Liver (tissue), 9 donors: ENCODE results near the gene IL1RAPL1. TPM values are rescaled to one million over a fixed set of nuclear protein-coding genes. Genes with fewer than 3 reads are reported as not detected.

ENCODE experiments used
- DNase-seq: peaks from one replicate; pipeline ENCODE4 v3.0.0-alpha.2; 2017; ENCODE audit warnings: low spot score
- H3K27ac ChIP-seq, 2 donors: one replicate each; pipeline ENCODE4 v1.7.0; 2013; ENCODE audit warnings: inconsistent platforms in 2 of 2, low read length in 2 of 2, control low read depth in 1 of 2, low read depth in 1 of 2, mild to moderate bottlenecking in 1 of 2
- H3K27me3 ChIP-seq, 4 donors: one replicate each; pipeline versions ENCODE4 v1.6.1 to v1.7.0; 2013; ENCODE audit warnings: low read length in 3 of 4, inconsistent platforms in 1 of 4, mild to moderate bottlenecking in 1 of 4, moderate library complexity in 1 of 4; ENCODE audit not compliant: control insufficient read depth in 4 of 4, insufficient read depth in 4 of 4
- H3K36me3 ChIP-seq, 4 donors: one replicate each; pipeline versions ENCODE4 v1.6.1 to v1.7.0; 2013; ENCODE audit warnings: low read length in 3 of 4, mild to moderate bottlenecking in 3 of 4, low read depth in 1 of 4, moderate library complexity in 1 of 4; ENCODE audit not compliant: control insufficient read depth in 4 of 4, insufficient read depth in 3 of 4
- H3K4me1 ChIP-seq, 4 donors: one replicate each; pipeline versions ENCODE4 v1.6.1 to v1.7.0; 2013; ENCODE audit warnings: low read length in 3 of 4, mild to moderate bottlenecking in 3 of 4, moderate library complexity in 1 of 4; ENCODE audit not compliant: control insufficient read depth in 4 of 4, insufficient read depth in 4 of 4
- H3K4me3 ChIP-seq, 3 donors: one replicate each; pipeline versions ENCODE4 v1.6.1 to v1.7.0; 2013; ENCODE audit warnings: low read length in 3 of 3, control low read depth in 1 of 3, low read depth in 1 of 3, mild to moderate bottlenecking in 1 of 3
- H3K9ac ChIP-seq, 2 donors: one replicate each; pipeline ENCODE4 v1.7.0; 2013; ENCODE audit warnings: low read length in 2 of 2, mild to moderate bottlenecking in 2 of 2, moderate library complexity in 2 of 2, control low read depth in 1 of 2, low read depth in 1 of 2
- H3K9me3 ChIP-seq, 4 donors: one replicate each; pipeline versions ENCODE4 v1.6.1 to v1.7.0; 2013; ENCODE audit warnings: low read length in 3 of 4; ENCODE audit not compliant: control insufficient read depth in 4 of 4
- EGR1 ChIP-seq, 2 donors: IDR thresholded peaks; 2 replicates each; pipeline ENCODE4 v1.6.1; 2016 to 2018; ENCODE audit warnings: antibody characterized with exemption in 2 of 2, low read depth in 2 of 2
- FOXA1 ChIP-seq: IDR thresholded peaks from 2 replicates; pipeline ENCODE4 v1.6.1; 2016; ENCODE audit warnings: antibody characterized with exemption
- FOXA2 ChIP-seq: IDR thresholded peaks from 2 replicates; pipeline ENCODE4 v1.6.1; 2016; ENCODE audit warnings: antibody characterized with exemption
- GABPA ChIP-seq, 2 donors: IDR thresholded peaks in 1 of 2; conservative IDR thresholded peaks in 1 of 2; 2 replicates each; pipeline ENCODE4 v1.6.1; 2016; ENCODE audit warnings: antibody characterized with exemption in 2 of 2, mild to moderate bottlenecking in 1 of 2, moderate library complexity in 1 of 2
- HNF4A ChIP-seq, 2 donors: conservative IDR thresholded peaks; 2 replicates each; pipeline ENCODE4 v1.6.1; 2016; ENCODE audit warnings: antibody characterized with exemption in 2 of 2, mild to moderate bottlenecking in 2 of 2
- HNF4G ChIP-seq: IDR thresholded peaks from 2 replicates; pipeline ENCODE4 v1.6.1; 2016; ENCODE audit warnings: antibody characterized with exemption
- JUND ChIP-seq, 2 donors: IDR thresholded peaks; 2 replicates each; pipeline ENCODE4 v1.6.1; 2016; ENCODE audit warnings: antibody characterized with exemption in 2 of 2
- NR2F2 ChIP-seq: IDR thresholded peaks from 2 replicates; pipeline ENCODE4 v1.6.1; 2016; ENCODE audit warnings: antibody characterized with exemption
- RAD21 ChIP-seq, 2 donors: IDR thresholded peaks; 2 replicates each; pipeline ENCODE4 v1.6.1; 2016; ENCODE audit warnings: antibody characterized with exemption in 2 of 2, mild to moderate bottlenecking in 2 of 2
- RXRA ChIP-seq, 2 donors: IDR thresholded peaks; 2 replicates each; pipeline ENCODE4 v1.6.1; 2017 to 2018; ENCODE audit warnings: antibody characterized with exemption in 2 of 2, mild to moderate bottlenecking in 1 of 2
- SP1 ChIP-seq: IDR thresholded peaks from 2 replicates; pipeline ENCODE4 v1.6.1; 2018; ENCODE audit warnings: antibody characterized with exemption, mild to moderate bottlenecking
- TAF1 ChIP-seq: conservative IDR thresholded peaks from 2 replicates; pipeline ENCODE4 v1.6.1; 2016; ENCODE audit warnings: antibody characterized with exemption, mild to moderate bottlenecking
- YY1 ChIP-seq: IDR thresholded peaks from 2 replicates; pipeline ENCODE4 v1.6.1; 2016; ENCODE audit warnings: antibody characterized with exemption, mild to moderate bottlenecking
- WGBS: extraction: QIAGEN DNeasy Blood & Tissue Kit; methylation state at CpG from one replicate; pipeline ENCODE4 v1.1.7; 2013; 5-methylcytosine and 5-hydroxymethylcytosine counted together
- polyA plus RNA-seq, 2 donors: library from polyadenylated mRNA; stranded (reverse) in 1 of 2; unstranded in 1 of 2; fragments of 200-250 nt in 1 of 2; fragments of >200 nt in 1 of 2; fragmentation: Nextera tagmentation in 1 of 2; extraction: Ambion mirVana in 1 of 2; gene quantifications; one replicate each; pipeline versions ENCODE4 v1.2.1 to v1.2.3, GENCODE V29; 2013 to 2015
- total RNA-seq, 2 donors: library from RNA; depleted of rRNA; stranded (reverse); fragments of >200 nt; gene quantifications; one replicate each; pipeline ENCODE4 v1.2.3, GENCODE V29; 2014
- TF ChIP-seq, protein P1 (sequence below): IDR thresholded peaks from 2 replicates; pipeline ENCODE4 v1.6.1; 2016; ENCODE audit warnings: antibody characterized with exemption
- TF ChIP-seq, protein P2 (sequence below): IDR thresholded peaks from 2 replicates; pipeline ENCODE4 v1.6.1; 2016; ENCODE audit warnings: antibody characterized with exemption, mild to moderate bottlenecking
- TF ChIP-seq, protein P3 (sequence below): IDR thresholded peaks from 2 replicates; pipeline ENCODE4 v1.6.1; 2016; ENCODE audit warnings: antibody characterized with exemption
- TF ChIP-seq, protein P4 (sequence below): fragments of 150-350 bp; IDR thresholded peaks from 2 replicates; pipeline ENCODE4 v1.5.1; 2017; ENCODE audit warnings: improper control_type of control experiment, low read depth, low read length; ENCODE audit not compliant: missing input control
- donor health status: healthy.
- donor health status: healthy.
- donor health status: healthy.
- donor health status: healthy.
- donor health status: healthy.

The IL1RAPL1 gene
- total and polyA plus RNA-seq, 4 donors: 0.08 to 0.33 TPM; not detected in 2

DNA sequence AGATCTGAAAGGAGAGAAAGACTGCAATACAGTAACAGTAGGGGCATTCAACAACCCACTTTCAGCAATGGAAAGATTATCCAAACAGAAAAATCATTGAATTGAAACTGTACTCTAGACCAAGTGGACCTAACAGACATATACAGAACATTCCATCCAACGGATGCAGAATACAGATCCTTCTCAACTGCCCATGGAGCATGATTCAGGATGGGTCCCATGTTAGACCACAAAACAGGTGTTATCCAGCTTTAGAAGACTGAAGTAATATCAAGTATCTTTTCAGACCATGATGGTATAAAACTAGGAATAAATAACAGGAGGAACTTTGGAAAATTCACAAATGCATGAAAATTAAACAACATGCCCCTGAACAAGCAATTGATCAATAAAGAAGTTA, 1060.9 kb downstream of the IL1RAPL1 start:
- Histone ChIP-seq H3K4me3 (no peak overlapping the region), H3K4me1 (no peaks in the 10 kb centered on the region), H3K9me3 (peaks cover 0 to 6% (median 0%) of the 10 kb centered on the region in 4 donors), H3K27me3 (no peaks in the 10 kb centered on the region), H3K27ac (no peak overlapping the region), H3K36me3 (no peaks in the 10 kb centered on the region), H3K9ac (no peak overlapping the region)
- DNase-seq: no peak
- WGBS: 98% methylated on average over 1 of the region's 1 CpG
- TF ChIP-seq, protein P1, sequence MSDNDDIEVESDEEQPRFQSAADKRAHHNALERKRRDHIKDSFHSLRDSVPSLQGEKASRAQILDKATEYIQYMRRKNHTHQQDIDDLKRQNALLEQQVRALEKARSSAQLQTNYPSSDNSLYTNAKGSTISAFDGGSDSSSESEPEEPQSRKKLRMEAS: no peak
- TF ChIP-seq YY1 (no peak), SP1 (no peak), HNF4A (conservative IDR thresholded peaks at IDR 0.05) (no peak), EGR1 (IDR thresholded peaks at IDR 0.05; ENCODE audit: low read depth in 2 of 2) (no peak), NR2F2 (no peak), RAD21 (IDR thresholded peaks at IDR 0.05) (no peak), HNF4G (no peak), FOXA1 (no peak), RXRA (IDR thresholded peaks at IDR 0.05) (no peak), FOXA2 (no peak), TAF1 (no peak), GABPA (IDR thresholded peaks at IDR 0.05 in 1 of 2, conservative IDR thresholded peaks at IDR 0.05 in 1 of 2) (no peak)
- TF ChIP-seq, protein P2, sequence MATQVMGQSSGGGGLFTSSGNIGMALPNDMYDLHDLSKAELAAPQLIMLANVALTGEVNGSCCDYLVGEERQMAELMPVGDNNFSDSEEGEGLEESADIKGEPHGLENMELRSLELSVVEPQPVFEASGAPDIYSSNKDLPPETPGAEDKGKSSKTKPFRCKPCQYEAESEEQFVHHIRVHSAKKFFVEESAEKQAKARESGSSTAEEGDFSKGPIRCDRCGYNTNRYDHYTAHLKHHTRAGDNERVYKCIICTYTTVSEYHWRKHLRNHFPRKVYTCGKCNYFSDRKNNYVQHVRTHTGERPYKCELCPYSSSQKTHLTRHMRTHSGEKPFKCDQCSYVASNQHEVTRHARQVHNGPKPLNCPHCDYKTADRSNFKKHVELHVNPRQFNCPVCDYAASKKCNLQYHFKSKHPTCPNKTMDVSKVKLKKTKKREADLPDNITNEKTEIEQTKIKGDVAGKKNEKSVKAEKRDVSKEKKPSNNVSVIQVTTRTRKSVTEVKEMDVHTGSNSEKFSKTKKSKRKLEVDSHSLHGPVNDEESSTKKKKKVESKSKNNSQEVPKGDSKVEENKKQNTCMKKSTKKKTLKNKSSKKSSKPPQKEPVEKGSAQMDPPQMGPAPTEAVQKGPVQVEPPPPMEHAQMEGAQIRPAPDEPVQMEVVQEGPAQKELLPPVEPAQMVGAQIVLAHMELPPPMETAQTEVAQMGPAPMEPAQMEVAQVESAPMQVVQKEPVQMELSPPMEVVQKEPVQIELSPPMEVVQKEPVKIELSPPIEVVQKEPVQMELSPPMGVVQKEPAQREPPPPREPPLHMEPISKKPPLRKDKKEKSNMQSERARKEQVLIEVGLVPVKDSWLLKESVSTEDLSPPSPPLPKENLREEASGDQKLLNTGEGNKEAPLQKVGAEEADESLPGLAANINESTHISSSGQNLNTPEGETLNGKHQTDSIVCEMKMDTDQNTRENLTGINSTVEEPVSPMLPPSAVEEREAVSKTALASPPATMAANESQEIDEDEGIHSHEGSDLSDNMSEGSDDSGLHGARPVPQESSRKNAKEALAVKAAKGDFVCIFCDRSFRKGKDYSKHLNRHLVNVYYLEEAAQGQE: no peak
- TF ChIP-seq, protein P3, sequence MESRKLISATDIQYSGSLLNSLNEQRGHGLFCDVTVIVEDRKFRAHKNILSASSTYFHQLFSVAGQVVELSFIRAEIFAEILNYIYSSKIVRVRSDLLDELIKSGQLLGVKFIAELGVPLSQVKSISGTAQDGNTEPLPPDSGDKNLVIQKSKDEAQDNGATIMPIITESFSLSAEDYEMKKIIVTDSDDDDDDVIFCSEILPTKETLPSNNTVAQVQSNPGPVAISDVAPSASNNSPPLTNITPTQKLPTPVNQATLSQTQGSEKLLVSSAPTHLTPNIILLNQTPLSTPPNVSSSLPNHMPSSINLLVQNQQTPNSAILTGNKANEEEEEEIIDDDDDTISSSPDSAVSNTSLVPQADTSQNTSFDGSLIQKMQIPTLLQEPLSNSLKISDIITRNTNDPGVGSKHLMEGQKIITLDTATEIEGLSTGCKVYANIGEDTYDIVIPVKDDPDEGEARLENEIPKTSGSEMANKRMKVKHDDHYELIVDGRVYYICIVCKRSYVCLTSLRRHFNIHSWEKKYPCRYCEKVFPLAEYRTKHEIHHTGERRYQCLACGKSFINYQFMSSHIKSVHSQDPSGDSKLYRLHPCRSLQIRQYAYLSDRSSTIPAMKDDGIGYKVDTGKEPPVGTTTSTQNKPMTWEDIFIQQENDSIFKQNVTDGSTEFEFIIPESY: no peak

DNA sequence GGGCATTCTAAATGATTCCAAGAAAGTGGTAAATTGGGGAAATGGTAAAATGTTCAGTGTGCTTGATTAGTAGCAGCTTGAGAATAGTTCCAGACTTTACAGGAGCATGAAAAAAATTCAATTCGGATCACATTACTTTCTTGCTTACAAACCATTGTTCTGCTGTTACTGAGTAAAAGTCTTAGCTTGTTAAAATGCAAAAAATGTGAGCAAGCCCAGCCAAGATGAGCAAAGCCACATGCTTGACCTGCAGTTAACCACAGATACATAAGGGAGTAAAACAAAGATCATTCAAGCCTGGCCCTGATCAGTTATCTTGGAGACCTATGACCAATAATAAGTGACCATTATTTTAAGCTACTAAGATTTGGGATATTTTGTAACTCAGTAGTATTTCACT, 1065.2 kb downstream of the IL1RAPL1 start:
- H3K9me3 ChIP-seq: peaks cover 0 to 2% (median 0%) of the 10 kb centered on the region in 4 donors
- no peak for DNase-seq
- H3K9ac ChIP-seq: no peak overlapping the region
- no peak overlapping the region for H3K27ac ChIP-seq
- no peaks in the 10 kb centered on the region for H3K27me3 ChIP-seq
- WGBS: 44% methylated on average over 1 of the region's 1 CpG
- H3K4me1 ChIP-seq: no peaks in the 10 kb centered on the region
- H3K4me3 ChIP-seq: no peak overlapping the region
- no peaks in the 10 kb centered on the region for H3K36me3 ChIP-seq
- TF ChIP-seq HNF4A (conservative IDR thresholded peaks at IDR 0.05) (no peak), FOXA1 (no peak), JUND (IDR thresholded peaks at IDR 0.05) (no peak), GABPA (IDR thresholded peaks at IDR 0.05 in 1 of 2, conservative IDR thresholded peaks at IDR 0.05 in 1 of 2) (no peak), TAF1 (no peak), NR2F2 (no peak), RAD21 (IDR thresholded peaks at IDR 0.05) (no peak), SP1 (no peak), EGR1 (IDR thresholded peaks at IDR 0.05; ENCODE audit: low read depth in 2 of 2) (no peak), FOXA2 (no peak), HNF4G (no peak)
- TF ChIP-seq, protein P2: no peak
- TF ChIP-seq, protein P1: no peak
- TF ChIP-seq, protein P3: no peak
- TF ChIP-seq, protein P4, sequence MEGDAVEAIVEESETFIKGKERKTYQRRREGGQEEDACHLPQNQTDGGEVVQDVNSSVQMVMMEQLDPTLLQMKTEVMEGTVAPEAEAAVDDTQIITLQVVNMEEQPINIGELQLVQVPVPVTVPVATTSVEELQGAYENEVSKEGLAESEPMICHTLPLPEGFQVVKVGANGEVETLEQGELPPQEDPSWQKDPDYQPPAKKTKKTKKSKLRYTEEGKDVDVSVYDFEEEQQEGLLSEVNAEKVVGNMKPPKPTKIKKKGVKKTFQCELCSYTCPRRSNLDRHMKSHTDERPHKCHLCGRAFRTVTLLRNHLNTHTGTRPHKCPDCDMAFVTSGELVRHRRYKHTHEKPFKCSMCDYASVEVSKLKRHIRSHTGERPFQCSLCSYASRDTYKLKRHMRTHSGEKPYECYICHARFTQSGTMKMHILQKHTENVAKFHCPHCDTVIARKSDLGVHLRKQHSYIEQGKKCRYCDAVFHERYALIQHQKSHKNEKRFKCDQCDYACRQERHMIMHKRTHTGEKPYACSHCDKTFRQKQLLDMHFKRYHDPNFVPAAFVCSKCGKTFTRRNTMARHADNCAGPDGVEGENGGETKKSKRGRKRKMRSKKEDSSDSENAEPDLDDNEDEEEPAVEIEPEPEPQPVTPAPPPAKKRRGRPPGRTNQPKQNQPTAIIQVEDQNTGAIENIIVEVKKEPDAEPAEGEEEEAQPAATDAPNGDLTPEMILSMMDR: no peak
